Urinary bladder (tissue), 4 donors: ENCODE data around the gene P2RX4. TPM values are rescaled to one million over a fixed set of nuclear protein-coding genes. Genes with fewer than 3 reads are reported as not detected.
A peak's percentile ranks its signal among the peaks of the same experiment; 100 is the strongest.
"Not testable (repeated sequence)": the region's sequence is repeated elsewhere in the genome, so short reads cannot be mapped to it uniquely, and the experiment has no call there.

Experiments used
- DNase-seq: peaks from one replicate; pipeline ENCODE4 v3.0.0-alpha.2; 2015; ENCODE audit errors: extremely low spot score
- H3K27ac ChIP-seq: one replicate; pipeline ENCODE4 v1.5.1; 2013; ENCODE audit warnings: low read depth, mild to moderate bottlenecking, moderate library complexity
- H3K36me3 ChIP-seq: one replicate; pipeline ENCODE4 v1.6.1; 2013; ENCODE audit warnings: mild to moderate bottlenecking, moderate library complexity; ENCODE audit not compliant: insufficient read depth
- H3K4me1 ChIP-seq: one replicate; pipeline ENCODE4 v1.6.1; 2013; ENCODE audit warnings: mild to moderate bottlenecking, moderate library complexity; ENCODE audit not compliant: insufficient read depth
- H3K4me3 ChIP-seq: one replicate; pipeline ENCODE4 v1.5.1; 2013; ENCODE audit warnings: low read depth, low read length
- WGBS: extraction: QIAGEN DNeasy Blood & Tissue Kit; methylation state at CpG from one replicate; pipeline ENCODE4 v1.1.7; 2013; 5-methylcytosine and 5-hydroxymethylcytosine counted together
- polyA plus RNA-seq: library from polyadenylated mRNA; stranded (reverse); fragments of 200-250 nt; gene quantifications from one replicate; pipeline ENCODE4 v1.2.3, GENCODE V29; 2013
- total RNA-seq: library from RNA; depleted of rRNA; stranded (reverse); fragments of >200 nt; gene quantifications from one replicate; pipeline ENCODE4 v1.2.3, GENCODE V29; 2014
- donor health status: healthy with polysubstance abuse.
- donor health status: healthy.

P2RX4 gene
- total and polyA plus RNA-seq, 2 donors: 14.6 to 14.7 TPM

GRCh38 chr12:121218588-121219352 lies 8.8 kb downstream of the P2RX4 start:
- H3K36me3 ChIP-seq: no peaks in the 10 kb centered on the region
- 87% methylated on average over 18 of the region's 18 CpGs for WGBS
- no peak overlapping the region for H3K4me3 ChIP-seq
- H3K27ac ChIP-seq: no peak overlapping the region
- H3K4me1 ChIP-seq: no peaks in the 10 kb centered on the region
- DNase-seq: no peak

DNA sequence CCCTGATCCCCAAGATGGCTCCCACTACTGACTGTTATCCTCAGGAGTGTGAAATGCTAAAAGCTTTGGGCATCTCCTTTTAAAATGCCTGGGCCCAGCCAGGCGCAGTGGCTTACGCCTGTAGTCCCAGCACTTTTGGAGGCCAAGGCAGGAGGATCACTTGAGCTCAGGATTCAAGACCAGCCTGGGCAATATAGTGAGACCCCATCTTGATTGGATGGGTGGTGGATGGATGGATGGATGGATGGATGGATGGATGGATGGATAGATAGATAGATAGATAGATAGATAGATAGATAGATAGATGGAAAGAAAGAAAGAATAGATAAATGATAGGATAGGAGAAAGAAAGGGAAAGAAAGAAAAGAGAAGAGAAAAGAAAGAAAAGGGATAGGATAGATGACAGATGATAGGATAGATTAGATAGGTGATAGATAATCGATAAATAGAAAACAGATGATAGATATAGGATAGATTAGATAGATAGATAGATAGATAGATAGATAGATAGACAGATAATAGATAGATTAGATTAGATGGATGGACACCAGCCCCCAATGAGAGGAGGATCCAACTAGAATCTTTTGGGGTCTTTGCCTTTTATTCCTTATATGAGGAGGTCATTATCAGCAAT lies 9.5 kb downstream of the P2RX4 start:
- Histone ChIP-seq H3K27ac (no peak overlapping the region), H3K36me3 (no peaks in the 10 kb centered on the region), H3K4me1 (no peaks in the 10 kb centered on the region), H3K4me3 (no peak overlapping the region)
- WGBS: 97% methylated on average over 3 of the region's 3 CpGs
- no peak for DNase-seq

DNA sequence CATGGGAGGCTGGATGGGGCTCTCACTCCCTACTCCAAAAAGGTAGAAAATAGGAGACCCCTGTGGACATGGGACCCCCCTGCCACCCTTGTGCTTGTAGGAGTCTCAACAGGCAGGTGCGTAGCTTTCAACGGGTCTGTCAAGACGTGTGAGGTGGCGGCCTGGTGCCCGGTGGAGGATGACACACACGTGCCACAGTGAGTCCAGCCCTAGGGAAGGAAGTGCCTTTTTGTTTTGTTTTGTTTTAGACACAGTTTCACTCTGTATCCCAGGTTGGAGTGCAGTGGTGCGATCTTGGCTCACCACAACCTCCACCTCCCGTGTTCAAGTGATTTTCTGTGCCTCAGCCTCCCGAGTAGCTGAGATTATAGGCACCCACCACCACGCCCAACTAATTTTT lies 12.9 kb downstream of the P2RX4 start:
- no peak for DNase-seq
- Histone ChIP-seq H3K27ac (no peak overlapping the region), H3K4me3 (no peak overlapping the region), H3K36me3 (no peaks in the 10 kb centered on the region), H3K4me1 (no peaks in the 10 kb centered on the region)
- WGBS: 90% methylated on average over 10 of the region's 10 CpGs

GRCh38 chr12:121223292-121224285 lies 13.7 kb downstream of the P2RX4 start:
- no peak overlapping the region for H3K4me3 ChIP-seq
- no peaks in the 10 kb centered on the region for H3K4me1 ChIP-seq
- H3K36me3 ChIP-seq: no peaks in the 10 kb centered on the region
- H3K27ac ChIP-seq: no peak overlapping the region
- DNase-seq: no peak
- WGBS: 88% methylated on average over 19 of the region's 19 CpGs

DNA sequence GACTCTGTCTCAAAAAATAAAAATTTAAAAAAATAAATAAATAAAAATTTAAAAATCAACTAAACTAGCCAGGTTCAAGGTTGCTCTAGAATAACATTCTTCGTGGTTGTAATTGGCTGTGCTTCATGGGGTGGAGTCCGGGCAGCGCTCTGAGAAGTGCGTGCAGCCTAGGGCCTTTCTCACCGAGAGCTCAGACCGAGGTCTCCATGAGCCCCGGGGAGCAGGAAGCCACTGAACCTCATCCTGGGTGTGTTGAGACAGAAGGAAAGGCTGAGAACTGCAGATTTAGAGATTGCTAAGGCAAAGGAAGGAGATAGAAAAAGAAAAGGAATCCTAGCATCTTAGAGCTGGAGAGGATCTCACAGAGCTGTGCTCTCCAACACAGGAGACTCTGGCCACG lies 14.7 kb downstream of the P2RX4 start:
- Histone ChIP-seq H3K4me3 (no peak overlapping the region), H3K27ac (no peak overlapping the region), H3K36me3 (no peaks in the 10 kb centered on the region), H3K4me1 (no peaks in the 10 kb centered on the region)
- WGBS: 80% methylated on average over 8 of the region's 8 CpGs
- DNase-seq: no peak

GRCh38 chr12:121226399-121226798 lies 16.5 kb downstream of the P2RX4 start:
- 89% methylated on average over 8 of the region's 8 CpGs for WGBS
- DNase-seq: no peak
- H3K27ac ChIP-seq: no peak overlapping the region
- no peaks in the 10 kb centered on the region for H3K36me3 ChIP-seq
- H3K4me3 ChIP-seq: no peak overlapping the region
- H3K4me1 ChIP-seq: no peaks in the 10 kb centered on the region

GRCh38 chr12:121226871-121227270 lies 16.9 kb downstream of the P2RX4 start:
- 95% methylated on average over 8 of the region's 8 CpGs for WGBS
- H3K4me1 ChIP-seq, H3K27ac ChIP-seq, DNase-seq, H3K4me3 ChIP-seq, H3K36me3 ChIP-seq: not testable (repeated sequence)

- Histone ChIP-seq H3K36me3 (no peaks in the 10 kb centered on the region), H3K27ac (no peak overlapping the region), H3K4me1 (no peaks in the 10 kb centered on the region), H3K4me3 (no peak overlapping the region)
- 83% methylated on average over 9 of the region's 9 CpGs for WGBS
- no peak for DNase-seq
These were observed 17.4 kb downstream of the P2RX4 start for GRCh38 chr12:121227294-121227693.

- Histone ChIP-seq H3K27ac (no peak overlapping the region), H3K4me3 (no peak overlapping the region), H3K4me1 (no peaks in the 10 kb centered on the region), H3K36me3 (no peaks in the 10 kb centered on the region)
- DNase-seq: no peak
- 96% methylated on average over 24 of the region's 24 CpGs for WGBS
These were observed 19.2 kb downstream of the P2RX4 start for GRCh38 chr12:121228919-121229665.

- not testable (repeated sequence) for H3K4me3 ChIP-seq, H3K4me1 ChIP-seq, H3K36me3 ChIP-seq, H3K27ac ChIP-seq
- peak; percentile 21 for DNase-seq
- WGBS: 45% methylated on average over 19 of the region's 19 CpGs
These were observed 20.1 kb downstream of the P2RX4 start for GRCh38 chr12:121229826-121230537.

DNA sequence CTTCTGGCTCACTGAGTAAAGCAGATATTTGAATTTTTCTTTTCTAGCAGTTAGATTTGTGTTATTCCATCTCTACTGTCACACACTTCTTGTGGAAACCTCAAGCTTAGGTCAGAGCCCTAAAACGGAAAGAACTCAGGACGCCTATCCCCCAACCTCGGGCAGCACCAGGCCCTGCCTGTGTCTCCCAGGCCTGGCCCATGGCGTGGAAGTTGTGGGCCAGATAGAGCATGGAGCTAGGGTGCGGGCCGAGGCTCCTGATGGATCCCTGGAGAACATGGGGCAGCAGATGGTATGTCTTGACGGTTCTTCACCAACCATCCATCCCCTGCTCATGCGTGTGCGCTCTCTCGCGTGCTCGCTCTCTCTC lies 20.6 kb downstream of the P2RX4 start:
- H3K27ac ChIP-seq: no peak overlapping the region
- WGBS: 95% methylated on average over 12 of the region's 12 CpGs
- DNase-seq: no peak
- no peaks in the 10 kb centered on the region for H3K36me3 ChIP-seq
- H3K4me3 ChIP-seq: no peak overlapping the region
- H3K4me1 ChIP-seq: no peaks in the 10 kb centered on the region

DNA sequence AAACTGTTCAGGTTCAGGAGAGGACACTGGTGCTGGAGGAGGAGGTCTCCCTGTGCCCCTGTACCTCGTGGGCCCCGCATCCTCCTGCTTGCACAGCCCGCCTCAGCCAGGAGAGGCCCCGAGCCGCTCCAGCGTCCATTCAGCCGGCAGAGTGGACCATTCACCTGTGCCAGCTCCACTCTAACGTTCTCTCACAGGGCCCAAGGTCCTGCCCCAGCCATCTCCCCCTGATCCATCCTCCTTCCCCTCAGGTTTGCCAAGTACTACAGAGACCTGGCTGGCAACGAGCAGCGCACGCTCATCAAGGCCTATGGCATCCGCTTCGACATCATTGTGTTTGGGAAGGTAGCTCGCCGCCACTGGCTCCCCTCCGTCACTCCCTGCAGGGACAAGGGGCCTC lies 22.2 kb downstream of the P2RX4 start:
- no peak for DNase-seq
- H3K27ac ChIP-seq: no peak overlapping the region
- H3K4me1 ChIP-seq: no peaks in the 10 kb centered on the region
- 88% methylated on average over 16 of the region's 16 CpGs for WGBS
- no peaks in the 10 kb centered on the region for H3K36me3 ChIP-seq
- H3K4me3 ChIP-seq: no peak overlapping the region
